HepG2 (cell line): ENCODE data around the gene MAB21L4. TPM values are rescaled to one million over a fixed set of nuclear protein-coding genes. Genes with fewer than 3 reads are reported as not detected.
A peak's percentile ranks its signal among the peaks of the same experiment; 100 is the strongest.

Source experiments
- ATAD3A ChIP-seq: sonication (generic); formaldehyde crosslinking; IDR thresholded peaks from 2 replicates; pipeline ENCODE4 v1.4.0; 2020; ENCODE audit warnings: missing genetic modification reagents
- ATM ChIP-seq: fragments of 450-650 bp; IDR thresholded peaks from 2 replicates; pipeline ENCODE4 v1.7.1; 2017; ENCODE audit warnings: mild to moderate bottlenecking, borderline replicate concordance
- CENPT ChIP-seq: sonication (generic); formaldehyde crosslinking; IDR thresholded peaks from 2 replicates; pipeline ENCODE4 v1.8.0; 2022; ENCODE audit warnings: low read depth, mild to moderate bottlenecking, moderate library complexity, missing genetic modification reagents
- EHMT2 ChIP-seq: fragments of 200-600 bp; sonication (generic); IDR thresholded peaks from 2 replicates; pipeline ENCODE4 v1.7.0; 2017; ENCODE audit warnings: antibody characterized with exemption, low read depth, low read length, borderline replicate concordance
- HNRNPL ChIP-seq: fragments of 200-400 bp; formaldehyde crosslinking; IDR thresholded peaks from 2 replicates; pipeline ENCODE4 v1.6.1; 2017; ENCODE audit warnings: mild to moderate bottlenecking, low read depth, low read length
- PCBP1 ChIP-seq: fragments of 200-400 bp; formaldehyde crosslinking; IDR thresholded peaks from 2 replicates; pipeline ENCODE4 v1.6.1; 2017; ENCODE audit warnings: mild to moderate bottlenecking, low read depth, low read length, borderline replicate concordance
- RAD21 ChIP-seq: fragments of 450-650 bp; formaldehyde crosslinking; IDR thresholded peaks from 2 replicates; pipeline ENCODE4 v1.5.0; 2020; ENCODE audit warnings: mild to moderate bottlenecking
- RARG ChIP-seq: sonication (generic); formaldehyde crosslinking; IDR thresholded peaks from 2 replicates; pipeline ENCODE4 v1.4.0; 2020; ENCODE audit warnings: low read depth, mild to moderate bottlenecking, missing genetic modification reagents
- SRSF1 ChIP-seq: fragments of 200-400 bp; formaldehyde crosslinking; optimal IDR thresholded peaks from 2 replicates; pipeline ENCODE3; 2017; ENCODE audit warnings: mild to moderate bottlenecking, low read depth, low read length, moderate library complexity
- TBP ChIP-seq: sonication (generic); formaldehyde crosslinking; IDR thresholded peaks from 2 replicates; pipeline ENCODE4 v1.5.0; 2020; ENCODE audit warnings: missing genetic modification reagents
- ZNF496 ChIP-seq: sonication (generic); formaldehyde crosslinking; IDR thresholded peaks from 2 replicates; pipeline ENCODE4 v1.8.1; 2023; ENCODE audit warnings: mild to moderate bottlenecking, moderate library complexity, missing genetic modification reagents; ENCODE audit not compliant: insufficient replicate concordance
- polyA plus RNA-seq, 8 experiments: library from polyadenylated mRNA; depleted of rRNA in 3 of 8; stranded (reverse) in 7 of 8; unstranded in 1 of 8; fragments of >200 nt; fragmentation: Illumina TruSeq in 4 of 8; extraction: Trizol in 4 of 8; gene quantifications; 2 replicates each; pipeline versions ENCODE4 v1.2.1 to v1.2.3, GENCODE V29; 2011 to 2016; ENCODE audit warnings: low read depth in 4 of 8, missing spikeins in 1 of 8, mixed read lengths in 1 of 8; ENCODE audit not compliant: insufficient read depth in 1 of 8
- total RNA-seq, 5 experiments: library from RNA; depleted of rRNA; stranded (reverse); fragments of >200 nt; fragmentation: Illumina TruSeq; extraction: Trizol; gene quantifications; 2 replicates each; pipeline ENCODE4 v1.2.3, GENCODE V29; 2016; ENCODE audit warnings: low read depth in 1 of 5
- TF ChIP-seq, protein P1 (sequence below): sonication (generic); formaldehyde crosslinking; IDR thresholded peaks from 2 replicates; pipeline ENCODE4 v1.5.0; 2020; ENCODE audit warnings: mild to moderate bottlenecking, low read depth, missing genetic modification reagents, borderline replicate concordance
- TF ChIP-seq, protein P2 (sequence below): sonication (generic); formaldehyde crosslinking; IDR thresholded peaks from 2 replicates; pipeline ENCODE4 v1.4.0; 2020; ENCODE audit warnings: missing genetic modification reagents, mild to moderate bottlenecking, borderline replicate concordance
- TF ChIP-seq, protein P3 (sequence below): sonication (generic); formaldehyde crosslinking; conservative IDR thresholded peaks from 2 replicates; pipeline ENCODE4 v1.4.0; 2020; ENCODE audit warnings: mild to moderate bottlenecking, missing genetic modification reagents, moderate library complexity
- TF ChIP-seq, protein P4 (sequence below): sonication (generic); formaldehyde crosslinking; IDR thresholded peaks from 2 replicates; pipeline ENCODE4 v1.4.0; 2020; ENCODE audit warnings: mild to moderate bottlenecking, missing genetic modification reagents

The MAB21L4 gene
- total and polyA plus RNA-seq, 2 of the 13 experiments (the other 11 are each of a cell fraction or from before 2014, with no cell fraction given): 3.0 to 14.0 TPM

DNA sequence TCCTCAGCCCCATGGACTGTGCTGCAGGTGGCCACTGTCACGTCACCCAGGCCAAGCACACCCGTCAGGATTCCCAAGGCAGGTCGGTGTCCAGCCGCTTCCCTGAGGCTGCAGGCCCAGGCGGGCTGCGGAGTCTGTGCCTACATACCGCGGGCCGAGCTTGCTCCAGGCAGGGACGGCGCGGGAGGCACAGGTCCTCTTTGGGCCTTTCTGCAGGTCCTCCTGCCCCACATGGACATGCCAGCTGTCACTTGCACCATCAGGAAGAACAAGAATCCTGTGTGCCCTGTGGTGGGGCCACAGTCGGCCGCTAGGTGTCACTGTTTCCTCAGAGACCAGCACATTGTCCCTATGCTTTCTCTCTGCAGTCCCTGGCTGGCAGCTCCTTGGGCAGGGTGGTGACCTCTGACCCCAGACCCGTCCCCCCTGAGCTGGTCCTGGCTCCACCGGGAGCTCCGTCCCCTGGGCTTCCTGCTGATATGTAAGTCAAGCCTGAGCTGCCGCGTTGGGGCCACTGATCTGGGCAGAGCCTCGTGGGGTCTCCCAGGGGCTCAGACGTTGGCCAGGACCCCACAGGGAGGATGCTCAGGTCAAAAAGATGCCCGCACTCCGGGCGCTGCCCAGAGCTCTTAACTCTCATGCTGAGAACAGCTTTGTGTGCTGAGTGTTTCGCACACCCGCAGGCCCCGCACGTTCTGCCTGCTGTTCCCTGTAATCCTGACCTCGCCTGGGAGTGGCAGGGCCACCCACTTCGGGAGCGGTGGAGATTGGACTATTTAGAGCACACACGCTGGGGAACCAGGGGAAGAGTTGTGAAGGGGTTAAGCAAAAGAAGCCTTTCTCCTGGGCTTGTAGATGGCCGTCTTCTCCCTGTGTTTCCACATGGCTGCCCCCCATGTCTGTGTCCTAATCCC lies 44.6 kb downstream of the MAB21L4 start (continued):
- TF ChIP-seq SRSF1 (peak; percentile 49), RARG (CRISPR knock-in tag) (no peak), HNRNPL (peak; percentile 83), EHMT2 (no peak), CENPT (no peak), RAD21 (CRISPR knock-in tag) (peak; percentile 98), ATAD3A (CRISPR knock-in tag) (no peak; the same call in 1 of the 2 replicates), TBP (CRISPR knock-in tag) (no peak), ATM (no peak), PCBP1 (no peak), ZNF496 (CRISPR knock-in tag) (no peak)
- TF ChIP-seq, protein P1, sequence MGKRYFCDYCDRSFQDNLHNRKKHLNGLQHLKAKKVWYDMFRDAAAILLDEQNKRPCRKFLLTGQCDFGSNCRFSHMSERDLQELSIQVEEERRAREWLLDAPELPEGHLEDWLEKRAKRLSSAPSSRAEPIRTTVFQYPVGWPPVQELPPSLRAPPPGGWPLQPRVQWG (CRISPR knock-in tag): no peak
- TF ChIP-seq, protein P2, sequence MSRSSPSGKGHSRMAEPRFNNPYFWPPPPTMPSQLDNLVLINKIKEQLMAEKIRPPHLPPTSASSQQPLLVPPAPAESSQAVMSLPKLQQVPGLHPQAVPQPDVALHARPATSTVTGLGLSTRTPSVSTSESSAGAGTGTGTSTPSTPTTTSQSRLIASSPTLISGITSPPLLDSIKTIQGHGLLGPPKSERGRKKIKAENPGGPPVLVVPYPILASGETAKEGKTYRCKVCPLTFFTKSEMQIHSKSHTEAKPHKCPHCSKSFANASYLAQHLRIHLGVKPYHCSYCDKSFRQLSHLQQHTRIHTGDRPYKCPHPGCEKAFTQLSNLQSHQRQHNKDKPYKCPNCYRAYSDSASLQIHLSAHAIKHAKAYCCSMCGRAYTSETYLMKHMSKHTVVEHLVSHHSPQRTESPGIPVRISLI: no peak
- TF ChIP-seq, protein P3, sequence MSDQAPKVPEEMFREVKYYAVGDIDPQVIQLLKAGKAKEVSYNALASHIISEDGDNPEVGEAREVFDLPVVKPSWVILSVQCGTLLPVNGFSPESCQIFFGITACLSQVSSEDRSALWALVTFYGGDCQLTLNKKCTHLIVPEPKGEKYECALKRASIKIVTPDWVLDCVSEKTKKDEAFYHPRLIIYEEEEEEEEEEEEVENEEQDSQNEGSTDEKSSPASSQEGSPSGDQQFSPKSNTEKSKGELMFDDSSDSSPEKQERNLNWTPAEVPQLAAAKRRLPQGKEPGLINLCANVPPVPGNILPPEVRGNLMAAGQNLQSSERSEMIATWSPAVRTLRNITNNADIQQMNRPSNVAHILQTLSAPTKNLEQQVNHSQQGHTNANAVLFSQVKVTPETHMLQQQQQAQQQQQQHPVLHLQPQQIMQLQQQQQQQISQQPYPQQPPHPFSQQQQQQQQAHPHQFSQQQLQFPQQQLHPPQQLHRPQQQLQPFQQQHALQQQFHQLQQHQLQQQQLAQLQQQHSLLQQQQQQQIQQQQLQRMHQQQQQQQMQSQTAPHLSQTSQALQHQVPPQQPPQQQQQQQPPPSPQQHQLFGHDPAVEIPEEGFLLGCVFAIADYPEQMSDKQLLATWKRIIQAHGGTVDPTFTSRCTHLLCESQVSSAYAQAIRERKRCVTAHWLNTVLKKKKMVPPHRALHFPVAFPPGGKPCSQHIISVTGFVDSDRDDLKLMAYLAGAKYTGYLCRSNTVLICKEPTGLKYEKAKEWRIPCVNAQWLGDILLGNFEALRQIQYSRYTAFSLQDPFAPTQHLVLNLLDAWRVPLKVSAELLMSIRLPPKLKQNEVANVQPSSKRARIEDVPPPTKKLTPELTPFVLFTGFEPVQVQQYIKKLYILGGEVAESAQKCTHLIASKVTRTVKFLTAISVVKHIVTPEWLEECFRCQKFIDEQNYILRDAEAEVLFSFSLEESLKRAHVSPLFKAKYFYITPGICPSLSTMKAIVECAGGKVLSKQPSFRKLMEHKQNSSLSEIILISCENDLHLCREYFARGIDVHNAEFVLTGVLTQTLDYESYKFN (CRISPR knock-in tag): no peak
- TF ChIP-seq, protein P4, sequence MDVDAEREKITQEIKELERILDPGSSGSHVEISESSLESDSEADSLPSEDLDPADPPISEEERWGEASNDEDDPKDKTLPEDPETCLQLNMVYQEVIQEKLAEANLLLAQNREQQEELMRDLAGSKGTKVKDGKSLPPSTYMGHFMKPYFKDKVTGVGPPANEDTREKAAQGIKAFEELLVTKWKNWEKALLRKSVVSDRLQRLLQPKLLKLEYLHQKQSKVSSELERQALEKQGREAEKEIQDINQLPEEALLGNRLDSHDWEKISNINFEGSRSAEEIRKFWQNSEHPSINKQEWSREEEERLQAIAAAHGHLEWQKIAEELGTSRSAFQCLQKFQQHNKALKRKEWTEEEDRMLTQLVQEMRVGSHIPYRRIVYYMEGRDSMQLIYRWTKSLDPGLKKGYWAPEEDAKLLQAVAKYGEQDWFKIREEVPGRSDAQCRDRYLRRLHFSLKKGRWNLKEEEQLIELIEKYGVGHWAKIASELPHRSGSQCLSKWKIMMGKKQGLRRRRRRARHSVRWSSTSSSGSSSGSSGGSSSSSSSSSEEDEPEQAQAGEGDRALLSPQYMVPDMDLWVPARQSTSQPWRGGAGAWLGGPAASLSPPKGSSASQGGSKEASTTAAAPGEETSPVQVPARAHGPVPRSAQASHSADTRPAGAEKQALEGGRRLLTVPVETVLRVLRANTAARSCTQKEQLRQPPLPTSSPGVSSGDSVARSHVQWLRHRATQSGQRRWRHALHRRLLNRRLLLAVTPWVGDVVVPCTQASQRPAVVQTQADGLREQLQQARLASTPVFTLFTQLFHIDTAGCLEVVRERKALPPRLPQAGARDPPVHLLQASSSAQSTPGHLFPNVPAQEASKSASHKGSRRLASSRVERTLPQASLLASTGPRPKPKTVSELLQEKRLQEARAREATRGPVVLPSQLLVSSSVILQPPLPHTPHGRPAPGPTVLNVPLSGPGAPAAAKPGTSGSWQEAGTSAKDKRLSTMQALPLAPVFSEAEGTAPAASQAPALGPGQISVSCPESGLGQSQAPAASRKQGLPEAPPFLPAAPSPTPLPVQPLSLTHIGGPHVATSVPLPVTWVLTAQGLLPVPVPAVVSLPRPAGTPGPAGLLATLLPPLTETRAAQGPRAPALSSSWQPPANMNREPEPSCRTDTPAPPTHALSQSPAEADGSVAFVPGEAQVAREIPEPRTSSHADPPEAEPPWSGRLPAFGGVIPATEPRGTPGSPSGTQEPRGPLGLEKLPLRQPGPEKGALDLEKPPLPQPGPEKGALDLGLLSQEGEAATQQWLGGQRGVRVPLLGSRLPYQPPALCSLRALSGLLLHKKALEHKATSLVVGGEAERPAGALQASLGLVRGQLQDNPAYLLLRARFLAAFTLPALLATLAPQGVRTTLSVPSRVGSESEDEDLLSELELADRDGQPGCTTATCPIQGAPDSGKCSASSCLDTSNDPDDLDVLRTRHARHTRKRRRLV (CRISPR knock-in tag): no peak
